Activated T-helper 1 cell treated with anti-CD3 and anti-CD28 coated beads, Interleukin-12 subunit alpha, Interleukin-12 subunit beta, Interleukin-2, Interleukin-4 antibody, amounts not matched to agents 30 ng/mL and 10 ng/mL and 1 ng/mL, durations not matched to agents 14 hours and 24 hours and 36 hours (primary cell): ENCODE measurements around the gene MAP2K7. TPM values are rescaled to one million over a fixed set of nuclear protein-coding genes. Genes with fewer than 3 reads are reported as not detected.
A peak's percentile ranks its signal among the peaks of the same experiment; 100 is the strongest.

ENCODE experiments used
- DNase-seq: peaks from one replicate; pipeline ENCODE4 v3.0.0; 2021; ENCODE audit warnings: low spot score
- H3K27ac Mint-ChIP-seq: one replicate; pipeline ENCODE4 v1.8.0; 2021; ENCODE audit warnings: mild to moderate bottlenecking, mixed read lengths
- H3K27me3 Mint-ChIP-seq: one replicate; pipeline ENCODE4 v1.8.0; 2022; ENCODE audit warnings: mild to moderate bottlenecking, moderate library complexity, mixed read lengths; ENCODE audit not compliant: insufficient read depth
- H3K36me3 Mint-ChIP-seq: one replicate; pipeline ENCODE4 v1.8.0; 2021; ENCODE audit warnings: low read depth, mixed read lengths
- H3K4me1 Mint-ChIP-seq: one replicate; pipeline ENCODE4 v1.8.0; 2021; ENCODE audit warnings: low read depth, mixed read lengths
- H3K4me3 Mint-ChIP-seq: one replicate; pipeline ENCODE4 v1.8.0; 2021; ENCODE audit warnings: mild to moderate bottlenecking, moderate library complexity, mixed read lengths
- H3K9me3 Mint-ChIP-seq: one replicate; pipeline ENCODE4 v1.8.0; 2021; ENCODE audit warnings: mixed read lengths
- intact Hi-C: fragments of 100-400 bp; cut with micrococcal nuclease; formaldehyde crosslinking; loops from one replicate; pipeline ENCODE4 v1.15.1; 2024
- total RNA-seq: library from RNA; stranded (reverse); gene quantifications from 2 replicates; pipeline ENCODE4 v1.2.3, GENCODE V29; 2022

Gene MAP2K7
- total RNA-seq, 1 donor from 2014 or later: 47.6 TPM

GRCh38 chr19:7900401-7900870, 3.2 kb upstream of the MAP2K7 start:
- peaks cover 23% of the 10 kb centered on the region for H3K4me1 Mint-ChIP-seq
- peak overlapping the region; percentile 26 for H3K4me3 Mint-ChIP-seq
- peaks cover 2% of the 10 kb centered on the region for H3K27me3 Mint-ChIP-seq
- H3K36me3 Mint-ChIP-seq: peaks cover 1% of the 10 kb centered on the region
- intact Hi-C loops: no loop called here
- no peaks in the 10 kb centered on the region for H3K9me3 Mint-ChIP-seq
- no peak for DNase-seq
- H3K27ac Mint-ChIP-seq: no peak overlapping the region

- intact Hi-C loops: no loop called here
- DNase-seq: no peak
- Mint-ChIP-seq H3K36me3 (peaks cover 5% of the 10 kb centered on the region), H3K9me3 (no peaks in the 10 kb centered on the region), H3K27me3 (peaks cover 2% of the 10 kb centered on the region), H3K4me3 (no peak overlapping the region), H3K27ac (no peak overlapping the region), H3K4me1 (peaks cover 28% of the 10 kb centered on the region)
Observed at GRCh38 chr19:7900931-7901330, 2.7 kb upstream of the MAP2K7 start.

GRCh38 chr19:7901337-7901736, 2.3 kb upstream of the MAP2K7 start:
- intact Hi-C loops: no loop called here
- Mint-ChIP-seq H3K4me1 (peaks cover 29% of the 10 kb centered on the region), H3K4me3 (no peak overlapping the region), H3K9me3 (no peaks in the 10 kb centered on the region), H3K36me3 (peaks cover 8% of the 10 kb centered on the region), H3K27me3 (peaks cover 2% of the 10 kb centered on the region), H3K27ac (no peak overlapping the region)
- no peak for DNase-seq

GRCh38 chr19:7902796-7903243, 857 bp upstream of the MAP2K7 start:
- Mint-ChIP-seq H3K4me1 (peaks cover 29% of the 10 kb centered on the region), H3K4me3 (peak overlapping the region; percentile 90), H3K9me3 (no peaks in the 10 kb centered on the region), H3K36me3 (peaks cover 8% of the 10 kb centered on the region), H3K27ac (peak overlapping the region; percentile 94), H3K27me3 (peaks cover 2% of the 10 kb centered on the region)
- no peak for DNase-seq
- intact Hi-C loops: loop anchor here (1.0 kb wide), 5 partner anchors 17 to 223 kb away; partner anchors contain the start of genes SNAPC2, TIMM44 and TRAPPC5

- H3K4me1 Mint-ChIP-seq: peaks cover 29% of the 10 kb centered on the region
- peak; percentile 68 for DNase-seq
- peak overlapping the region; percentile 79 for H3K27ac Mint-ChIP-seq
- H3K36me3 Mint-ChIP-seq: peaks cover 9% of the 10 kb centered on the region
- peak overlapping the region; percentile 90 for H3K4me3 Mint-ChIP-seq
- intact Hi-C loops: no loop called here
- no peaks in the 10 kb centered on the region for H3K9me3 Mint-ChIP-seq
- peaks cover 2% of the 10 kb centered on the region for H3K27me3 Mint-ChIP-seq
Observed at GRCh38 chr19:7904074-7905020, 670 bp downstream of the MAP2K7 start.

GRCh38 chr19:7905268-7905667, 1.6 kb downstream of the MAP2K7 start:
- peaks cover 9% of the 10 kb centered on the region for H3K36me3 Mint-ChIP-seq
- intact Hi-C loops: no loop called here

GRCh38 chr19:7905859-7906258, 2.2 kb downstream of the MAP2K7 start:
- peaks cover 2% of the 10 kb centered on the region for H3K27me3 Mint-ChIP-seq
- intact Hi-C loops: no loop called here
- H3K36me3 Mint-ChIP-seq: peaks cover 13% of the 10 kb centered on the region
- peak overlapping the region; percentile 81 for H3K4me3 Mint-ChIP-seq
- no peaks in the 10 kb centered on the region for H3K9me3 Mint-ChIP-seq
- peaks cover 29% of the 10 kb centered on the region for H3K4me1 Mint-ChIP-seq
- DNase-seq: no peak
- H3K27ac Mint-ChIP-seq: peak overlapping the region; percentile 82

More at GRCh38 chr19:7905268-7905667, 1.6 kb downstream of the MAP2K7 start:
- no peak for DNase-seq
- Mint-ChIP-seq H3K4me3 (peak overlapping the region; percentile 86), H3K27ac (peak overlapping the region; percentile 82), H3K9me3 (no peaks in the 10 kb centered on the region), H3K4me1 (peaks cover 29% of the 10 kb centered on the region), H3K27me3 (peaks cover 2% of the 10 kb centered on the region)

GRCh38 chr19:7907122-7907521, 3.4 kb downstream of the MAP2K7 start:
- Mint-ChIP-seq H3K9me3 (no peaks in the 10 kb centered on the region), H3K27ac (no peak overlapping the region), H3K27me3 (peaks cover 2% of the 10 kb centered on the region), H3K4me3 (no peak overlapping the region), H3K36me3 (peaks cover 19% of the 10 kb centered on the region), H3K4me1 (peaks cover 29% of the 10 kb centered on the region)
- intact Hi-C loops: no loop called here
- no peak for DNase-seq

GRCh38 chr19:7907544-7907943, 3.9 kb downstream of the MAP2K7 start:
- Mint-ChIP-seq H3K4me3 (no peak overlapping the region), H3K36me3 (peaks cover 20% of the 10 kb centered on the region), H3K4me1 (peaks cover 27% of the 10 kb centered on the region), H3K27ac (no peak overlapping the region), H3K9me3 (no peaks in the 10 kb centered on the region), H3K27me3 (peaks cover 2% of the 10 kb centered on the region)
- DNase-seq: no peak
- intact Hi-C loops: no loop called here

GRCh38 chr19:7908078-7908699, 4.5 kb downstream of the MAP2K7 start:
- Mint-ChIP-seq H3K36me3 (peaks cover 26% of the 10 kb centered on the region), H3K4me3 (no peak overlapping the region), H3K27ac (no peak overlapping the region), H3K9me3 (no peaks in the 10 kb centered on the region), H3K27me3 (peaks cover 2% of the 10 kb centered on the region), H3K4me1 (peaks cover 20% of the 10 kb centered on the region)
- DNase-seq: no peak
- intact Hi-C loops: no loop called here

- Mint-ChIP-seq H3K4me3 (no peak overlapping the region), H3K36me3 (peaks cover 26% of the 10 kb centered on the region), H3K9me3 (no peaks in the 10 kb centered on the region), H3K4me1 (peaks cover 16% of the 10 kb centered on the region), H3K27ac (no peak overlapping the region), H3K27me3 (no peaks in the 10 kb centered on the region)
- DNase-seq: no peak
- intact Hi-C loops: no loop called here
Observed at GRCh38 chr19:7908742-7909461, 5.2 kb downstream of the MAP2K7 start.

- Mint-ChIP-seq H3K4me3 (no peak overlapping the region), H3K4me1 (peaks cover 14% of the 10 kb centered on the region), H3K36me3 (peaks cover 26% of the 10 kb centered on the region), H3K9me3 (no peaks in the 10 kb centered on the region), H3K27me3 (no peaks in the 10 kb centered on the region), H3K27ac (no peak overlapping the region)
- intact Hi-C loops: no loop called here
- no peak for DNase-seq
Observed at GRCh38 chr19:7909471-7910067, 5.9 kb downstream of the MAP2K7 start.
